A673 (cell line): ENCODE measurements around the gene CLCF1.

Experiments used
- EZH2 ChIP-seq: fragments of 200-600 bp; sonication (generic); IDR thresholded peaks from 2 replicates; pipeline ENCODE4 v1.6.1; 2017; ENCODE audit warnings: borderline replicate concordance, low read depth, mild to moderate bottlenecking, mixed read lengths, antibody characterized with exemption, low read length; ENCODE audit not compliant: poor library complexity, severe bottlenecking
- TF ChIP-seq, protein P1 (sequence below): fragments of 300-800, 200-600 bp; sonication (generic); conservative IDR thresholded peaks from 2 replicates; pipeline ENCODE4 v1.5.1; 2017; ENCODE audit warnings: low read depth, mild to moderate bottlenecking, antibody characterized with exemption, low read length, moderate library complexity, mixed read lengths

GRCh38 chr11:67375320-67376055 lies 2.1 kb upstream of the CLCF1 start:
- TF ChIP-seq, protein P1, sequence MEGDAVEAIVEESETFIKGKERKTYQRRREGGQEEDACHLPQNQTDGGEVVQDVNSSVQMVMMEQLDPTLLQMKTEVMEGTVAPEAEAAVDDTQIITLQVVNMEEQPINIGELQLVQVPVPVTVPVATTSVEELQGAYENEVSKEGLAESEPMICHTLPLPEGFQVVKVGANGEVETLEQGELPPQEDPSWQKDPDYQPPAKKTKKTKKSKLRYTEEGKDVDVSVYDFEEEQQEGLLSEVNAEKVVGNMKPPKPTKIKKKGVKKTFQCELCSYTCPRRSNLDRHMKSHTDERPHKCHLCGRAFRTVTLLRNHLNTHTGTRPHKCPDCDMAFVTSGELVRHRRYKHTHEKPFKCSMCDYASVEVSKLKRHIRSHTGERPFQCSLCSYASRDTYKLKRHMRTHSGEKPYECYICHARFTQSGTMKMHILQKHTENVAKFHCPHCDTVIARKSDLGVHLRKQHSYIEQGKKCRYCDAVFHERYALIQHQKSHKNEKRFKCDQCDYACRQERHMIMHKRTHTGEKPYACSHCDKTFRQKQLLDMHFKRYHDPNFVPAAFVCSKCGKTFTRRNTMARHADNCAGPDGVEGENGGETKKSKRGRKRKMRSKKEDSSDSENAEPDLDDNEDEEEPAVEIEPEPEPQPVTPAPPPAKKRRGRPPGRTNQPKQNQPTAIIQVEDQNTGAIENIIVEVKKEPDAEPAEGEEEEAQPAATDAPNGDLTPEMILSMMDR = no peak
- TF ChIP-seq EZH2 = no peak
